RWPE2 (cell line): ENCODE measurements around the gene MESD.
A peak's percentile ranks its signal among the peaks of the same experiment; 100 is the strongest.

Experiments used
- ATAC-seq: fragments of 200-7000 bp; cut with Tn5 transposase; 3 replicates; pipeline ENCODE4 v1.9.1; 2021; ENCODE audit warnings: low read depth
- DNase-seq: peaks from one replicate; pipeline ENCODE4 v3.0.0-alpha.2; 2020; ENCODE audit warnings: low spot score
- H3K27ac ChIP-seq: fragments of 450-650 bp; 2 replicates; pipeline ENCODE4 v1.5.1; 2017; ENCODE audit warnings: mild to moderate bottlenecking; ENCODE audit not compliant: poor library complexity, severe bottlenecking
- H3K27me3 ChIP-seq: fragments of 250-450 bp; sonication (Bioruptor Pico); 2 replicates; pipeline ENCODE4 v1.5.1; 2021; ENCODE audit warnings: mild to moderate bottlenecking, moderate library complexity; ENCODE audit not compliant: insufficient read depth, poor library complexity, severe bottlenecking
- H3K36me3 ChIP-seq: fragments of 250-450 bp; sonication (Bioruptor Pico); 2 replicates; pipeline ENCODE4 v1.5.1; 2020; ENCODE audit warnings: low read depth, mild to moderate bottlenecking, moderate library complexity
- H3K4me1 ChIP-seq: fragments of 250-450 bp; sonication (Bioruptor Pico); 2 replicates; pipeline ENCODE4 v1.5.1; 2021; ENCODE audit warnings: mild to moderate bottlenecking, moderate library complexity; ENCODE audit not compliant: insufficient read depth, poor library complexity, severe bottlenecking
- H3K4me3 ChIP-seq: fragments of 250-450 bp; sonication (Bioruptor Pico); 2 replicates; pipeline ENCODE4 v1.5.1; 2021; ENCODE audit warnings: mild to moderate bottlenecking, moderate library complexity; ENCODE audit not compliant: severe bottlenecking
- H3K9me3 ChIP-seq: fragments of 250-450 bp; sonication (Bioruptor Pico); 2 replicates; pipeline ENCODE4 v1.5.1; 2021; ENCODE audit warnings: mild to moderate bottlenecking, moderate library complexity; ENCODE audit not compliant: severe bottlenecking
- CTCF ChIP-seq: fragments of 450-650 bp; IDR thresholded peaks from one replicate; pipeline ENCODE4 v1.5.1; 2017; ENCODE audit warnings: mild to moderate bottlenecking, moderate library complexity; ENCODE audit not compliant: poor library complexity, severe bottlenecking

Gene MESD

GRCh38 chr15:80989518-80990478 is at the start of gene MESD:
TSS of gene MESD (minus strand) at chr15:80989819. CDS start at chr15:80989791, 28 bp downstream.
- DNase-seq (peak; percentile 99), ATAC-seq (peak; percentile 94)
- TF ChIP-seq CTCF: no peak
- H3K27me3 ChIP-seq: no peaks in the 10 kb centered on the region
- H3K36me3 ChIP-seq: peaks cover 19% of the 10 kb centered on the region
- H3K27ac ChIP-seq: peak within 1 kb of the TSS; percentile 50
- H3K9me3 ChIP-seq: no peaks in the 10 kb centered on the region
- peak within 1 kb of the TSS; percentile 98 for H3K4me3 ChIP-seq
- peaks cover 22% of the 10 kb centered on the region for H3K4me1 ChIP-seq

DNA sequence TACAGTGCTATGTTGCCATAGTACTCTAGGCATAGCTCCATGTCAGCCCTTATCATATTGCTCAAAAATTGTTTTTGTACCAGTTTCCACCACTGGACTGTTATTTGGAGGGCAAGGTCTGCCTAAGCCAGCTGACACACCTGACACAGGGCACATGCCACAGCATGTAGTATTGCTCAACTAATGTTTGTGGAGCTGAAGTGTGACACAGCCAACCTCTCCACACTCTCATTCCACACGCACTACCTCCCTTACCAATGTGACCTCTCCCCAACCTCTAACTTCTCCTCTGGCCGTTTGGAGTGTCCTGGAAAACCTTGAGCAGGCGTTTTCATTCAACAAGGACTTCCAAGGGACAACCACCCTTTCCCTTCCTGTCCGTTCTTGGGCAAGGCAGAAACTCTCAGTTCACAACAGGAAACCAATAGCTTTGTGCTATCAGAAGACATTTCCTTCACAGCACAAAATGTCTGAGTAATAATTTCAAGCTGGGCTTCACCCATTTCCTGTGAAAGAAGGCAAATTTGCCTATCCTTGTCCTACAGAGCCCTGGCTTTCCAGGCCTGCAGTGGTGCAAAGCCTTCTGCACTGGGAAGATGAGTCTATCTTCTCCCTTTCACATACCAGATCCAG is 49.5 kb upstream of the MESD start:
- Histone ChIP-seq H3K27ac (no peak overlapping the region), H3K4me1 (peaks cover 9% of the 10 kb centered on the region), H3K36me3 (no peaks in the 10 kb centered on the region), H3K9me3 (no peaks in the 10 kb centered on the region), H3K4me3 (no peak overlapping the region), H3K27me3 (no peaks in the 10 kb centered on the region)
- DNase-seq: no peak
- no peak for TF ChIP-seq CTCF
- peak; percentile 83 for ATAC-seq

DNA sequence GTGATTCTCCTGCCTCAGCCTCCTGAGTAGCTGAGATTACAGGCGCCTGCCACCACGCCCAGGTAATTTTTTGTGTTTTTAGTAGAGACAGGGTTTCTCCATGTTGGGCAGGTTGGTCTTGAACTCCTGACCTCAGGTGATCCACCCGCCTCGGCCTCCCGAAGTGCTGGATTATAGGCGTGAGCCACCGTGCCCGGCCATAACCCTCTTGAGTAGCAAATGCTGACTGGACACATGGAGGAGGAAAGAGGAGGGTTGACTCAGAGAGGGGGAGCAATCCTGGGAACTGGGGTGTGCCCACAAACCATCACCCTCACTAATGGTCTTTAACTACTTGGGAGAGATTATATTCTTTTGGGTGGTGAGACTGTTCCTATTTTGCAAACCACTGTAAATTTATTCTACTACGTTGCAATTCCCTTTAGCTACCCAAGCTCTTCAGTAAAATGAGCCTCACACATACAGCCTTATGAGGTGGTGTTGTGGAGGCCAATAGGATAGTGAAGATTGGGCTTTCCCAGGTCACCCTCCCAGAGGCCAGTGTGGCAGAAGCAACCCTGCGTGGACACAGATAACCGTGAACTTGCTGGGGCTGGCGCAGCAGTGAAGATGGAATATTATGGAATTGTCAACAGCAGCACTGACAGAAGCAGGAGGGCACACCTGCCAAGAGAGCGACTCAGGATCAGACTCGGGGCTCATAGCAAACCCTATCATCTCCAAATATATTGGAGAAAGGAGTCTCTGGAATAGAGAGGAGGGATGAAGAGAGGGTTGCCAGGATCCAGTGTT is 48.5 kb upstream of the MESD start:
- Histone ChIP-seq H3K9me3 (no peaks in the 10 kb centered on the region), H3K4me1 (peaks cover 9% of the 10 kb centered on the region), H3K4me3 (no peak overlapping the region), H3K36me3 (no peaks in the 10 kb centered on the region), H3K27me3 (no peaks in the 10 kb centered on the region), H3K27ac (no peak overlapping the region)
- no peak for TF ChIP-seq CTCF
- ATAC-seq: no peak
- no peak for DNase-seq

DNA sequence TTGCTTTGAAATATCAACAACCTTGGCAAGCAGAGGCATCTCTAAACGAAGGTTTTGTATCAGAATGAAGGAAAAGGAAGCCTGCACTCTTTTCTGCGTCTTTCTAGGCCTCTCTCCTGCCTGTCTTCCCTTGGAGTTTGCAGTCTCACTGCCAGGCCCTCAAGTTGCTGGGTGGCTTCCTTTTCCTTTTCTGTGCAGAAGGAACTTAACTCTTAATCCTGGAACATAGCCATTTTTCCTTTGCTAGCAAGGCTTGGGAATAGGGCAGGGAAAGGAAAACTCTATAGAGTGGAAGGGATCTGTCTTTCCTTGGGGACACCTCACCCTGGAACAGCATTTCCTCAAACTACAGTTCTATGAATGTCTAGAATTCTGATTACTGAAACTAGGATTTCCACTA is 43.9 kb upstream of the MESD start:
- peaks cover under 1% of the 10 kb centered on the region for H3K4me1 ChIP-seq
- H3K9me3 ChIP-seq: no peaks in the 10 kb centered on the region
- H3K27me3 ChIP-seq: no peaks in the 10 kb centered on the region
- ATAC-seq: no peak
- H3K36me3 ChIP-seq: no peaks in the 10 kb centered on the region
- no peak overlapping the region for H3K4me3 ChIP-seq
- DNase-seq: no peak
- H3K27ac ChIP-seq: no peak overlapping the region
- no peak for TF ChIP-seq CTCF
